ENCODE results near the gene TPRG1L. TPM values are rescaled to one million over a fixed set of nuclear protein-coding genes. Genes with fewer than 3 reads are reported as not detected.

The TPRG1L gene
- total RNA-seq, 1 experiment from 2014 or later = 19.2 TPM

DNA sequence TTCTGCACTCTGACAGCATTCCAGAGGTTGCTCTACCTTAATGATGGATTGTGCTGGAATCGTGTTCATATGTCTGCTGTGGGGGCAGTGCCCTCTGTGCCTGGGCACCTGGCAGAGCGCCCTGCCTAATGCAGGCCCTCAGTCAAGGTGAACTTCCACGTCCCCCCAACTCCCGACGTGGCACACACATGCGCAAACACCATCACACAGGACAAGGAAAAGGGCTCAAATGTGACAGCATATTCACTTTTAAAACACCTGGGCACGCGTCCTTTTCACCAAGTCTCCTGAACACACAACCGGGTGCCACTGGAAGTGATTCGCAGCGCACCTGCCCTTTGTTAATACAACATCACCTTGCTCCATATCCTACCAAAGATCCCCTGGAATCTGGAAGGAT, 11.7 kb downstream of the TPRG1L start:
- in situ Hi-C loops (cut with HindIII; ENCODE audit: low sequenced_read_pairs) = no loop called here

DNA sequence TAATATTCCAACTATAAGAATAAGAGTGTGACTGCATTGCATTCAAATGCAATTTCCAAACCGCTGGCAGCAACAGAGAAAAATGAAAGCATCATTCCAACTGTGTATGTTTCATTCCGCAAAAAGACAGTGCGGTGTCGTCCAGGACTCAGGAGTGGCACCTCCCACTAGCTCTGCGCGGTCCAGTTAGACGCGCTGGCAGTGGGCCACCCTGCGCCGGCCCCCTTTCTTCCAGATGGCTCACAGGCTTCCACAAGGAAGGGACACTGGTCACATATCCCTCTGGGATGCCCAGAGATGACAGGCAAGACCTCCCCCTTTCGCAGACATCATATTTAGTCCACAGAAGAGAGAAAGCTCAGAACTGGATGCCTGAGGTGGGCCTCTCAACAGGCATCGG, 13.2 kb downstream of the TPRG1L start:
- in situ Hi-C loops (cut with HindIII; ENCODE audit: low sequenced_read_pairs) = no loop called here

More for the DNA sequence above, 11.7 kb downstream of the TPRG1L start:
- DNase-seq (ENCODE audit: low spot score) = no peak

DNA sequence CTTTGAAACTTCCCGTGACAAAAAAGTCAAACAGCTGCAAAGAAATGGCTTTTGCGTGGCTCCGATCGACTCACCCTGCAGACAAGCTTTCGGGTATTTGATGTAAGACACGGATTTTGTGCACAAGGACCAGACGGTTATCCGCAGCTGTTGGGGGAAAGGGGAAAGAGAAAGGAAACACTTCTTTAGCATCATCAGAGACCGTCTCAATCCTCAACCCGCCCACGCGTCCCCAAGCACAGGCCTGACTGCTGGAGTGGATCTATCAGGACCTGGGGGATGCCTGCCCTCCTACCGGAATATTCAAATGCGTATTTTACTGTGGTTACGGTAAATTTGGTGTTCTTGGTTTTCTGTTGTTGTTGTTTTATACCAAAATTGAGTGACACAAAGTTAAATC, 13.9 kb downstream of the TPRG1L start:
- DNase-seq (ENCODE audit: low spot score) = no peak
- in situ Hi-C loops (cut with HindIII; ENCODE audit: low sequenced_read_pairs) = no loop called here

More for the DNA sequence above, 13.2 kb downstream of the TPRG1L start:
- DNase-seq (ENCODE audit: low spot score) = no peak

DNA sequence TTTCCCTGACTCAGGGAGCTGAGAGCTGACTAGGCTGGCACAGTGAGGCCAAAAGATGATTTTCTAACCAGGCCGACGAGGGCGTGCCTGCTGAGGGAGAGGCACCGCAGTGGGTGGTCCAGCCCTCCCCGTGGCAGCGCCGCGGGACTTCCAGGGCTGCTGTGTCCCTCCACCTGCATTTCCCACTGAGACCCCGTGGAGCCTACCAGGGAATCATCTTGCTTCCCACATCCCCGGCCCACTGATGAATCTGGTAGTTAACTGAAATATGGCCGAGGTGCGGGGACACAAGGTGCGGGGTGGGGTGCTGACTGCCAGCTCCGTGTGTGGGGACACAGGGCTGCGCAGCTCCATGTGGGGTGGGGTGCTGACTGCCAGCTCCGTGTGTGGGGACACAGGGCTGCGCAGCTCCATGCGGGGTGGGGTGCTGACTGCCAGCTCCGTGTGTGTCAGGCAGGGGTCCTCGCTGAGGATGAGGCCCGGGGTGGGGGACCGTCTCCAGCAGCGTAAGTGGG, 14.6 kb downstream of the TPRG1L start:
- in situ Hi-C loops (cut with HindIII; ENCODE audit: low sequenced_read_pairs) = no loop called here
- no peak for DNase-seq (ENCODE audit: low spot score)

DNA sequence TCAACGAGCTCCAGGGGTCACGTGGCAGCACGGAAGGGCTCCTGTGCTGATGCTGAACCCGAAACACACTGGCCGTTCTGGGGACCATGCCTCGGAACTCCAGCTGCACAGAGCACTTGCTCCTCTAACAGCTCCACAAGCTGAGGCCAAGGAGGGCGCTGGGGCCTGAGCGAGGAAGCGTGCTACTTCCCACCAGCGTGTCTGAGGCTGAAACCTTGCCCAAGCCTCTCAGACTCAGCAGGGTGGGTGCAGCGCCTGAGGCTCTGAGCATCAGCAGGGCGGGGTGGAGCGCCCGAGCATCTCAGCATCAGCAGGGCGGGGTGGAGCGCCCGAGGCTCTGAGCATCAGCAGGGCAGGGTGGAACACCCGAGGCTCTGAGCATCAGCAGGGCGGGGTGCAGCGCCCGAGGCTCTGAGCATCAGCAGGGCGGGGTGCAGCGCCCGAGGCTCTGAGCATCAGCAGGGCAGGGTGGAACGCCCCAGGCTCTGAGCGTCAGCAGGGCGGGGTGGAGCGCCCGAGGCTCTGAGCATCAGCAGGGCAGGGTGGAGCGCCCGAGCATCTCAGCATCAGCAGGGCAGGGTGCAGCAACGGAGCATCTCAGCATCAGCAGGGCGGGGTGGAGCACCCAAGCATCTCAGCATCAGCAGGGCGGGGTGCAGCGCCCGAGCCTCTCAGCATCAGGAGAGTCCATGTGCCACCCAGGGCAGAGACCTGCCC, 15.5 kb downstream of the TPRG1L start:
- in situ Hi-C loops (cut with HindIII; ENCODE audit: low sequenced_read_pairs) = loop anchor here (10.0 kb wide), 1 partner anchor 105 kb away; no protein-coding TSS in a partner anchor
- no peak for DNase-seq (ENCODE audit: low spot score)

DNA sequence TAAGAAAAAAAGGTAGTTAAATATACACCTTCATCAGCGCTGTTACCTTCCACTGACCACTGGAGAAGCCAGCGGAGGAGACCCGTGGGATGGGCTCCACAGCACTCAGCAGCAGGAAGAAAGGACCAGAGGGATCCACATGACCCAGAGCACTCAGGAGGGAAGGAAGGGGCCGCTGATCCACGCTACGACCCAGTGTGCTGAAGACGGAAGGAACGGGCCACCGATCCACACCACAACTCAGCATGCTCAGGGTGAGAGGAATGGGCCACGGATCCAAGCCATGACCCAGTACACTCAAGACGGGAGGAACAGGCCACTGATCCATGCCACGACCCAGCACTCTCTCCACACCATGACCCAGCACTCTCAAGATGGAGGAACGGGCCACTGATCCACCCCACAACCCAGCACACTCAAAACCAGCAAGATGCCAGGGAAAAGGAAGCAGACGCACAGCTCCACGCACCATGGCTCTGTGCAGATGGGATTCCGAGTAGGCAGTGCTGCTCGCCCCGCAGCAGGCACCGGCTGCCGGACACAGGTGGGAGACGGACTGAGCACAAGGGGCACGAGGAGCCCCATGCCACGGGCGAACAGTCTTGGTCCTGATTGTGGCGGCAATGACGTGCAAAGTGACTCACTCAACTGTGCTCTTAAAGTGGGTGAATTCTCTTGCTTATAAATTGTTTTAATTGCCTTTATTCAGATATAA, 16.4 kb downstream of the TPRG1L start:
- in situ Hi-C loops (cut with HindIII; ENCODE audit: low sequenced_read_pairs) = loop anchor here (10.0 kb wide), 1 partner anchor 104 kb away; no protein-coding TSS in a partner anchor
- DNase-seq (ENCODE audit: low spot score) = no peak

DNA sequence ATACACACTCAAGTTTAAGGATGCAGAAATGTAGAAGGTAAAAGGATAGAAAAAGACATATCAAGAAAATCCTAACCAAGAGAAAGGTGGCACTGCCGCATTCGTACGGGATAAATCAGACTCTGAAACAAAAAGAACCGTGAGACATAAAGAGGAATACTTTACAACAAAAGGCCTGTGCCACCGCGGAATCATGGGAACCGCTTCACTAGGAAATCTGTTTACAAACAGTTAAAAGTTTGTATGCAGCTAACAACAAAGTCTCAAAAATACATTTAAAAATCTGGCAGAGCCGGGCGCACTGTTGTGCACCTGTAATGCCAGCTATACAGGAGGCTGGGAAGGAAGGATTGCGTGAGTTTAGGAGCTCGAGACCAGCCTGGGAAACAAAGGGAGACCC, 17.0 kb downstream of the TPRG1L start:
- no peak for DNase-seq (ENCODE audit: low spot score)

DNA sequence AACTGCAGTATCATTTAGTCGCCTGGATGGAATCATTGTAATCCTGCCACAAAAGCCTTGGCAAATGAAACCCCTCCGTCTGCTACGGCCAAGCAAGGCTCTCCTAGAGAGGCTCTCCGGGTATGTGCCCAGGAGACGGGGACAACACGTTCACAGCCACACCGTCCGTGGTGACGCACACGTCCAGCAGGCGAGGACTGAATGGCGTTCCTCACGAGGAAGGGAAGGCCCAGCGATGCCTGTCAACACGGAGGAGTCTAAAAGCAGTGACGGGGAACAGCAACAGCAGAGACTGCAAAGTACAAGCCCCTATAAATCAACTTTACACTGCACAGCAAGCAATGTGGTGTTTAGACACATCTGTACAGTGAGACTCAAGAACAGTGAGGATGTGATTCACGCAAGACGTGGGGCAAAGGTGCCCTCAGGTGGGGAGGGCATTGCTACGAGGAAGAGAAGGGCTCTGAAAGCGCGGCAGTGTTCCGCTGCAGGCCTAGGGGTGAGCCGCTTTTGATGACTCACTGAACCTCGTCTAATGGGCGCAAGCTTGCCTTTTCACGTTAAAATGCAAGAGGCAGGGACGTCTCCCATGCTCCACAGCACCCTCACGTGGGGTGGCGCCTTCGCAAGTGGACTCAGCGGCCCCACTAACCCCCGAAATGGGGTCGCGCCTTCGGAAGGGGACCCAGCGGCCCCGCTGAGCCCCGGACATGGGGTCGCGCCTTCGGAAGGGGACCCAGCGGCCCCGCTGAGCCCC, 18.3 kb downstream of the TPRG1L start:
- no peak for DNase-seq (ENCODE audit: low spot score)
- in situ Hi-C loops (cut with HindIII; ENCODE audit: low sequenced_read_pairs) = loop anchor here (10.0 kb wide), 1 partner anchor 102 kb away; no protein-coding TSS in a partner anchor

More for the DNA sequence above, 17.0 kb downstream of the TPRG1L start:
- in situ Hi-C loops (cut with HindIII; ENCODE audit: low sequenced_read_pairs) = loop anchor here (10.0 kb wide), 1 partner anchor 103 kb away; no protein-coding TSS in a partner anchor

DNA sequence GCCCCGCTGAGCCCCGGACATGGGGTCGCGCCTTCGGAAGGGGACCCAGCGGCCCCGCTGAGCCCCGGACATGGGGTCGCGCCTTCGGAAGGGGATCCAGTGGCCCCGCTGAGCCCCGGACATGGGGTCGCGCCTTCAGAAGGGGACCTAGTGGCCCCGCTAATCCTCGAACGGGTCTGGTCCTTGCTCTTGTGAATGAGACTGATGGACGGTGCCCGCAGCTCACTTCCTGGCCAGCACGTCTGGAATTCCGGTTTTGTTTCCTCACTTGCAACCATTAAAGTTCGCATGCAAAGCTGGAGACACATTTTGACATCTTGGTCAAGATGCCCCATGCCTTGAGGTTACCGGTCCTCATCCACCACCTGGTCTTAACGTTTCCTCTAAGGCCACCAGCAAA, 19.5 kb downstream of the TPRG1L start:
- in situ Hi-C loops (cut with HindIII; ENCODE audit: low sequenced_read_pairs) = loop anchor here (10.0 kb wide), 1 partner anchor 101 kb away; no protein-coding TSS in a partner anchor
- no peak for DNase-seq (ENCODE audit: low spot score)

DNA sequence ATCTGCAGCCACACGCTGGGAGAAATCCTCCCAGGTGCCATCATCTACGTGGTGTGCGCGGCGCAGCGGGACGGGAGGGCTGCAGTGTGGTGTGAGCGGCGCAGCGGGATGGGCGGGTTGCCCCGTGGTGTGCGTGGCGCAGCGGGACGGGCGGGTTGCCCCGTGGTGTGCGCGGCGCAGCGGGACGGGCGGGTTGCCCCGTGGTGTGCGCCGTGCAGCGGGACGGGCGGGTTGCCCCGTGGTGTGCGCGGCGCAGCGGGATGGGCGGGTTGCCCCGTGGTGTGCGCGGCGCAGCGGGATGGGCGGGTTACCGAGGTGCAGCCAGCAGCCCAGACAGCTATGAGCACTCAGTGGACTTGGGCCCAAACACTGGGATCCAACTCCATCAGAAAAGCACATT, 20.4 kb downstream of the TPRG1L start:
- DNase-seq (ENCODE audit: low spot score) = no peak
- in situ Hi-C loops (cut with HindIII; ENCODE audit: low sequenced_read_pairs) = loop anchor here (10.0 kb wide), 1 partner anchor 100 kb away; no protein-coding TSS in a partner anchor

DNA sequence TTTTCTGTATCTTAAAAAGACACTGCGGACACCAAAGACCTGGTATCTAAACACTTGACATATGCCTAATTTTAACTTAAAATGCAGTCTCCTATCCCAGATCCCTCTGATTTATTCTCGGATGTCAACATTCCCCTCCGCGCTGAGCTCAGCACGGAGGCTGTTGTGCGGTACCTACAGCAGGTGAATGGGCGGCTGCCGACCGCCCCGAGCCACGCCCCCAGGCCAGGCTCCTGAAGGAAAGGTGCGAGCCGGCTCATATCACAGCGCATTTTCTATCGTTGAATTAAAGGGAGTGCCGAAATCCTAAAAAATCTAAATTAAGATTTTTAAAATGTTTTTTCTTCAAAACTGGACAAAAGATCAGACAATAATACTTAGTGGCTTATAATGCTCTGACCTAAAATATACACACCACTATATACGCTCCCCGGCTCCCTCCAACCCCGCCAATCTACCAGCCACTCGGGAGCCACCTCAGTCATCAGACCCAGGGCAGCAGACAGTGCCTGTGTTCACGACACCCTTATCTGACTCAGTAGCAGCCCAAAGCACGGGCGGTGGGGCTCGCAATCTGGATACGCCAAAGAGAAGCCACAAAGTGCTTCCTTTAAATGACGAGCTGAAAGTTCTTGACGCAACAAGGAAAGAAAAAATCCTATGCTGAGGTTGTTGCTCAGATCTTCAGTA, 21.0 kb downstream of the TPRG1L start:
- no peak for DNase-seq (ENCODE audit: low spot score)
- in situ Hi-C loops (cut with HindIII; ENCODE audit: low sequenced_read_pairs) = loop anchor here (10.0 kb wide), 1 partner anchor 99 kb away; no protein-coding TSS in a partner anchor

DNA sequence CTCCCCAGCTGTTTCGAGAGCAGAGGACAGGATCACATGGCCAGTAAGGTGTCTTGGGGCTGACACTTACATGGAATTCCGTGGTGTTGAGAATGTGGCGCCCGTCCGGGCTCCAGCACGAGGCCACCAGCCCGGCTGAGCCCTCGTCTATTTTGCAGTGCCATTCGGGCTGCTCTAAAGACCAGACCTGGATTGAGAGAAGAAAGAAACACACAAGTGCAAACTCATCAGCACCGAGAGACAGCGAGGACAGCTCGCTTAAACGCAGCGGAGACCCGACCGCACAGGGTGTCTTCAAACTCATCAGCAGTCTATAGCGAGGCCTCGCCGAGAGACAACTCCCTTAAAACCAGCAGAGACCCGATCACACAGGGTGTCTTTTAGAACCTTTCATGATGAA, 21.8 kb downstream of the TPRG1L start:
- in situ Hi-C loops (cut with HindIII; ENCODE audit: low sequenced_read_pairs) = loop anchor here (10.0 kb wide), 1 partner anchor 98 kb away; no protein-coding TSS in a partner anchor
- no peak for DNase-seq (ENCODE audit: low spot score)

DNA sequence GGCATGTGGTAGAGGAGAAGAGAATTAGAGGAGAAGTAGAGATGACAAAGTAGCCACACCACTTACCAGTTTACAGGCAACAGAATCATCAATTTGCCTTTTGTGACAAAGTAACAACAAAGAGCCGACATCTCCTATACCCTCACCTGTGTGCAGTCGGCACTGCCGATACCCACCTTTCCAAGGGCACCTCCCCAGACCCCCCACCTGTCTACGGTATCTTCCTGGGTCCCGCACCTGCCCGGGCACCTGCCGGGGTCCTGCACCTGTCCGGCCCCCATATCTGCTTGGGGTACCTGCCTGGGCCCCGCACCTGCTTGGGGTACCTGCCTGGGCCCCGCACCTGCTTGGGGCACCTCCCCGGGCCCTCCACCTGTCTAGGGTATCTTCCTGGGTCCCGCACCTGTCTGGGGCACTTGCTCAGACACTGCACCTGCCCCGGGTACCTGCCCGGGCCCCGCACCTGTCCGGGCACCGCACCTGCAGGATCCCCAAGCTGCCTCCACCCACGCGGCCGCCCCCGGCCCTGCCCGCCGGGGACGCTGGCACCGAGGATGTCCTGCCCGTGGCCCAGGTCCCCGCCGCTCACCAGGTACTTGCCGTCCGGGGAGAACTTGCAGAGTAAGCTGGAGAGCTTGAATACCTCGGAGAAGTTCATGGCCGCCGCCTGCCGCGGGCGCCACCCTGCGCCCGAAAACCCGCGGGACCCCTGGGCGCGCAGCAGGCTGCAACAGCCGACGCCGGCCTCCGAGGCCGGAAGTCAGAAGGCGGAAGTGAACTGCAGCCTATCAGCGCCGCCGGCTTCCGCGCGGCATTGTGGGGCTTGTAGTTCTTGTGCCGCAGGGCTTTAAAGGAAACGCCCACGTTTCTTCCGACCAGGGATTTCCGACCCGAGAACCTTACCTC, 24.8 kb downstream of the TPRG1L start, which contains the start of gene WRAP73:
WRAP73 (minus strand) TSS at position 762 of the 906 bp plus-strand sequence; CDS start at position 658, 104 bp downstream.
- in situ Hi-C loops (cut with HindIII; ENCODE audit: low sequenced_read_pairs) = loop anchor here (10.0 kb wide), 1 partner anchor 95 kb away; no protein-coding TSS in a partner anchor
- DNase-seq (ENCODE audit: low spot score) = peak; percentile 91

DNA sequence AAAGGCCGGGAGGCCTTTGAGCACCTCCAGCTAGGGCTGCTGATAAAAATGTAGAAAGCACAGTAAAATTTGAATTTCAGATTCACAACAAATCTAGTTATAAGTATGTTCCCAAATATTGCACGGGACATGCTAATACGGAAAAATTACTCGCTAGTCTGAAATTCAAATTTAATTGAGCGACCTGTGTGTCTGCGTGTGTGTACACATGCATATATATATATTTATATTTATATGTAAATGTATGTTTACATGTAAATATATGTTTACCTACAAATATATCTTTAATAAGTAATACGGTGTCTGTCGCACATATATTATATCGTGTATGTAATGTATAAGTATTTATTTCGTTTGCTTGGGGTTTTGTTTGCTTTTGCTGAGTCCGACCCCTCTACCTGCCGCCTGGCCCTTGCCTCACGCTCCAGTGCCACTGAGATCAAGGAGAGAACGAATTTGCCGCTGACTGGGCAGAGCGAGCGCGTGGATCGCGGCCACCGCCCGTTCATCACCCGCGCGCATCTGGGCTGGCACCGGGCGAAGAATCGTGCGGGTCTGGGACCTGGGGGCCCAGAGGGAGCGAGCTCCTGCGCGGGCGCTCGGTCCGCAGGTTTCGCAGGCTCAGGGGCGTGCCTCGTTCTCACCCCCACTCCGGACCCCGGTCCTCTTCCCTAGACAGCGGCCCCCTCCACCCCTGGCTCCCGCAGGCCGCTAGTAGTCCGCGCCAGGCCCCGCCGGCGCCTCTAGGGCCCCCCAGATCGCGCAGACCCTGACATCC, 25.6 kb downstream of the TPRG1L start:
- DNase-seq (ENCODE audit: low spot score) = no peak
- in situ Hi-C loops (cut with HindIII; ENCODE audit: low sequenced_read_pairs) = no loop called here

DNA sequence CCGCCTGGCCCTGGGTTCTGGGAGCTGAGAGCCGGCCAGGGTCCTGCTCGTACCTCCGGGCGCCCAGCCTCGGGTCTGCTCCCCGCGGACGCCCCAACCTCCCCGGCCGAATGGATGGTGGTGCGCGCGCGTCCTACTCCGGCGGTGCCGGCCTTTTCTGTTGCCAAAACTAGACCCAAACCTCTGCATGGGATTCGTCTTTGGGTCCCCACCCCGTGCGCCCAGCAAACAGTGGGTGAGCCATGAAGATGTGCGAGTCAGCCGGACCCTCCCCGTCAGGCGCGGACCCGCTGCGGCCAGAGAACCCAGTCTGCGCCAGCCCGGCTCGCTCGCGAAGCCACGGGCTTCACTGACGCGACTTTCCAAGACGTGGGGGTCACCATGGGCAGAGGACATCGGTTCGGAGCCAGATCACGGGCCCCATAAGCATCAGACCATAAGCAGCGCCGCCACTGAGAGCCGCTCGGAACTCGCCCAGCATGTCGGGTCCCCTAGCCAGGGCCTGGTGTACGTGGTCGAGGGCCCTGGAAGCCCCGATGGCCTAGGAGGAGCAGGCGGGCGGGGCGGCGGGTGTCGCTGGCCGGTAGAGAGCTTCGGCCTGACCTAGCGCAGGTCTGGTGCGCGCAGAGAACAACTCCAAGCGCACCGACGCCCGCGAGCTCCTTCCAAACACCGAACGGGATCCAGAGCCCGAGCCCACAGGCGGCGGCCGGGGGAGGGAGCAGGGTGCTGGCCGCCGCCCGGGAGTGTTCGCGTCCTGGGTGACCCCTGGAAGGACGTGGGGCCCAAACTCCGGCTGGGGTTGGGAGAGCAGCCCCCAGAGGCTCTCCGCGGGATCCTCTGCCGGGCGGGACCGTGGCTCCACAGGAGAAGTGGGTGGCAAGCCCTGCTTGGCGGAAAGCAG, 26.5 kb downstream of the TPRG1L start:
- peak; percentile 19 for DNase-seq (ENCODE audit: low spot score)
- in situ Hi-C loops (cut with HindIII; ENCODE audit: low sequenced_read_pairs) = no loop called here

Data from G401 (cell line).